ENCODE measurements around the gene HLX. TPM values are rescaled to one million over a fixed set of nuclear protein-coding genes. Genes with fewer than 3 reads are reported as not detected.

HLX gene
- total RNA-seq, 3 donors from 2014 or later = 5.0 to 17.8 (median 15.1) TPM

DNA sequence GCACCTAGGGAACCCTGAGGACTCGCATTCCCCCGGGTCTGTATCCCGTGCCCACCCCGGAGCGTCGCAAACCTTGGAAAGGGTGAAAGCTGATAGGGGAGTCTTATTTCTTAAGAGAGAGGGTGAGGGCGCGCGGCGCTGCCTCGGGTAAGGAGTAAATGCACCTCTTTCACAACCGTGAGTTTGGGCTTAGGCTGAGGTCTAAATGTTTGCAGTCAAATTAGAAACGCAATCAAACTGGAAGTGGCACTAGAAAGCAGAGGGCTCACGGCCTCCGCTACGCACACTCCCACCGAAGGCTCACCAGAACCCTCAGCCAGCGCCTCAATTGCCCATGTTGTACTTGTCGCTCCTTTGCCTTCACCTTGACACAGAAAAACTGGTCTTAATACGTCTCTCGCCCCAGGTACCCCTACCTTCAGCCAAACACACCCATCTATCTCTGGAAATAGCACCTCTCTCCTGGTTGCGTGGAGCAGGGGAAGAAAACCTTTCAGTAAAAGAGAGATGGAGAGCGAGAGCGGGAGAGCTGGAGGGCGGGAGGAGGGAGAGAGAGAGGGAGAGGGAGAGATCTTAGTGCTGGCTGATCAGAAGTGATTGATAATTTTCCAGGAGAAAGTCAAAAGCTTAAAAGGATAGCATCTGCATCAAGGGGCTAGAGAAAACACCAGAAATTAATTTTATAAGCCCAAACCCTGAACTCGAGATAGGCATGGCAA is 1.7 kb upstream of the HLX start:
- no peaks in the 10 kb centered on the region for H3K9me3 ChIP-seq
- TF ChIP-seq POLR2A (IDR thresholded peaks at IDR 0.05) (no peak), POLR2AphosphoS5 (IDR thresholded peaks at IDR 0.05) (no peak)
- TF ChIP-seq, protein P1, sequence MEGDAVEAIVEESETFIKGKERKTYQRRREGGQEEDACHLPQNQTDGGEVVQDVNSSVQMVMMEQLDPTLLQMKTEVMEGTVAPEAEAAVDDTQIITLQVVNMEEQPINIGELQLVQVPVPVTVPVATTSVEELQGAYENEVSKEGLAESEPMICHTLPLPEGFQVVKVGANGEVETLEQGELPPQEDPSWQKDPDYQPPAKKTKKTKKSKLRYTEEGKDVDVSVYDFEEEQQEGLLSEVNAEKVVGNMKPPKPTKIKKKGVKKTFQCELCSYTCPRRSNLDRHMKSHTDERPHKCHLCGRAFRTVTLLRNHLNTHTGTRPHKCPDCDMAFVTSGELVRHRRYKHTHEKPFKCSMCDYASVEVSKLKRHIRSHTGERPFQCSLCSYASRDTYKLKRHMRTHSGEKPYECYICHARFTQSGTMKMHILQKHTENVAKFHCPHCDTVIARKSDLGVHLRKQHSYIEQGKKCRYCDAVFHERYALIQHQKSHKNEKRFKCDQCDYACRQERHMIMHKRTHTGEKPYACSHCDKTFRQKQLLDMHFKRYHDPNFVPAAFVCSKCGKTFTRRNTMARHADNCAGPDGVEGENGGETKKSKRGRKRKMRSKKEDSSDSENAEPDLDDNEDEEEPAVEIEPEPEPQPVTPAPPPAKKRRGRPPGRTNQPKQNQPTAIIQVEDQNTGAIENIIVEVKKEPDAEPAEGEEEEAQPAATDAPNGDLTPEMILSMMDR (IDR thresholded peaks at IDR 0.05) = no peak
- no peak for DNase-seq (ENCODE audit: low spot score in 2 of 2)
- H3K36me3 ChIP-seq = no peaks in the 10 kb centered on the region
- peaks cover 0 to 6% of the 10 kb centered on the region in 2 donors for H3K27me3 ChIP-seq
- H3K27ac ChIP-seq = peak overlapping the region in 1 of 2 donors; percentile 50
- H3K4me1 ChIP-seq = no peaks in the 10 kb centered on the region
- intact Hi-C loops (cut with DNase I; ENCODE audit: low total_unique reads) = no loop called here
- peak overlapping the region; percentile 27 to 44 (median 35) for H3K4me3 ChIP-seq

DNA sequence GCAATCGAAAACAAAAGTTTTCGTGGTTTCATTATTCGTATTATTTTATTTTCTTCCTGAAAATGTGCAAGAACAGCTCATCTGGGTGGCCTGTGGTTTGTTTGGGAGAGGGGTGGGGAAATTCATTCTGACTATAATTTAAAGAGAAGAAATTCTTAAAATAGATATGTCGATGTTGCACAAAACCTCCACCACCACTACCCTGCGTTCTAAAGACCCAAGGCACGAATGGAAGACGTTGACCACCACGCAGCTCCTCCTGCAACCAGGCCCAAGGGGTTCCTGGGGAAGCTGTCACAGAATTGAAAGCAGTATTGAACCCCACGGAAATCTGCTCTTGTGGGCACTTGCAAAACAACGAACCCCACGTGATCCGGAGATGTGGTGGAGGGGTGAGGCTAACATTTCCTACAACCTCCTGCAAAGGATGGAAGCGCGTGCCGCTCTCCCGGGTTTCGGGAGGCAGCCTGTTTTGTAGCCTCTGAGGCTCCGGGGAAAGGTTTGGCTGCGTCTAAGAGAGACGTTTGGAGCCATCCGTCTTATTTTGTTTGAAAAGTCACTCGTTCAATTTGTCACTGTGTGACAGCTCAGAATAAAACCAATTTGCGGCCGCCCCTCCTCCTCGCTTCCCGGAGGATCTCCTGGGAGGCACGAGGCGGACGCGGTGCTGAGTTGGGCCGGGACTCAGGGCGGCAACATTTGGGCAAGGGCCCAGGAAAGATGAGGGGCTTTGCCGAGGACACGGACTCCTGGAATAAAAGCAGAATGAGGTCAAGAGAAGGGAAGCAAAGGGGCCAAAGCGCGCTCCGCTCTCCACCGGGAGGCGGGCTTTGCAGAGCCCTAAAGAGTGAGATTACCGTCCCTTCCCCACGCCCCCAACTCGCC is 810 bp upstream of the HLX start:
- intact Hi-C loops (cut with DNase I; ENCODE audit: low total_unique reads) = no loop called here
- Histone ChIP-seq H3K4me3 (peak overlapping the region; percentile 83 to 87 (median 84)), H3K9me3 (no peaks in the 10 kb centered on the region), H3K27ac (peak overlapping the region; percentile 82 to 89), H3K36me3 (no peaks in the 10 kb centered on the region), H3K27me3 (peaks cover 0 to 6% of the 10 kb centered on the region in 2 donors), H3K4me1 (no peaks in the 10 kb centered on the region)
- peak in 1 of 3 donors; percentile 41 for TF ChIP-seq POLR2AphosphoS5 (IDR thresholded peaks at IDR 0.05)
- TF ChIP-seq, protein P1 (IDR thresholded peaks at IDR 0.05) = no peak
- DNase-seq (ENCODE audit: low spot score in 2 of 2) = no peak

DNA sequence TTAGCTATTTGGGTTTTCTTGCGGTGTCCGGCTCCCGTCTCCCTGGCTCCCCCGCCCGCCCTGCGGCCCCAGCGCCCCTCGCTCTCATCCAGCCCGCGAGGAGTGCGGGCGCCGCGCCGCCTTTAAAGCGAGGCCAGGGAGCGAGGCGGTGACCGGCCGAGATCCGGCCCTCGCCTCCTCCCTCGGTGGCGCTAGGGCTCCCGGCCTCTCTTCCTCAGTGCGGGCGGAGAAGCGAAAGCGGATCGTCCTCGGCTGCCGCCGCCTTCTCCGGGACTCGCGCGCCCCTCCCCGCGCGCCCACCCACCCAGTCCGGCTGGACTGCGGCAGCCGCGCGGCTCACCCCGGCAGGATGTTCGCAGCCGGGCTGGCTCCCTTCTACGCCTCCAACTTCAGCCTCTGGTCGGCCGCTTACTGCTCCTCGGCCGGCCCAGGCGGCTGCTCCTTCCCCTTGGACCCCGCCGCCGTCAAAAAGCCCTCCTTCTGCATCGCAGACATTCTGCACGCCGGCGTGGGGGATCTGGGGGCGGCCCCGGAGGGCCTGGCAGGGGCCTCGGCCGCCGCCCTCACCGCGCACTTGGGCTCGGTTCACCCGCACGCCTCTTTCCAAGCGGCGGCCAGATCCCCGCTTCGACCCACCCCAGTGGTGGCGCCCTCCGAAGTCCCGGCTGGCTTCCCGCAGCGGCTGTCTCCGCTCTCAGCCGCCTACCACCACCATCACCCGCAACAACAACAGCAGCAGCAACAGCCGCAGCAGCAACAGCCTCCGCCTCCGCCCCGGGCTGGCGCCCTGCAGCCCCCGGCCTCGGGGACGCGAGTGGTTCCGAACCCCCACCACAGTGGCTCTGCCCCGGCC is 492 bp downstream of the HLX start:
- Histone ChIP-seq H3K27me3 (peaks cover 0 to 6% of the 10 kb centered on the region in 2 donors), H3K27ac (peak overlapping the region; percentile 89 to 97), H3K4me3 (peak overlapping the region; percentile 83 to 87 (median 84)), H3K36me3 (no peaks in the 10 kb centered on the region), H3K4me1 (no peaks in the 10 kb centered on the region), H3K9me3 (no peaks in the 10 kb centered on the region)
- intact Hi-C loops (cut with DNase I; ENCODE audit: low total_unique reads) = no loop called here
- peak in 2 of 3 donors; percentile 6 to 35 for TF ChIP-seq POLR2AphosphoS5 (IDR thresholded peaks at IDR 0.05)
- TF ChIP-seq, protein P1 (IDR thresholded peaks at IDR 0.05) = no peak
- no peak for TF ChIP-seq POLR2A (IDR thresholded peaks at IDR 0.05)
- DNase-seq (ENCODE audit: low spot score in 2 of 2) = no peak

DNA sequence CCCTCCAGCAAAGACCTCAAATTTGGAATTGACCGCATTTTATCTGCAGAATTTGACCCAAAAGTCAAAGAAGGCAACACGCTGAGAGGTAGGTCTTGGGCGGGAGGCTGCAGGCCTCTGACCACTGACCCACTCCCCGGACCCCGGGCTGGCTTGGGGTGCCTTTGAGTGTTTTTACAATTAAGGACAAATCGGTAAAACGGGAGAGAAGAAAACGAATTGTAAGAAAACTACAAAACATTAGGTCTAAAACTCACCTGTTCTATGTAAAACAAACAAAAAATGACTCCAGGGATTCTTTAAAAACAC is 1.1 kb downstream of the HLX start:
- DNase-seq (ENCODE audit: low spot score in 2 of 2) = no peak
- H3K4me3 ChIP-seq = peak overlapping the region; percentile 83 to 87 (median 84)
- H3K27ac ChIP-seq = peak overlapping the region; percentile 89 to 97
- no peaks in the 10 kb centered on the region for H3K36me3 ChIP-seq
- H3K9me3 ChIP-seq = no peaks in the 10 kb centered on the region
- intact Hi-C loops (cut with DNase I; ENCODE audit: low total_unique reads) = no loop called here
- H3K27me3 ChIP-seq = peaks cover 0 to 6% of the 10 kb centered on the region in 2 donors
- H3K4me1 ChIP-seq = no peaks in the 10 kb centered on the region
- TF ChIP-seq, protein P1 (IDR thresholded peaks at IDR 0.05) = no peak
- no peak for TF ChIP-seq POLR2AphosphoS5 (IDR thresholded peaks at IDR 0.05)
- no peak for TF ChIP-seq POLR2A (IDR thresholded peaks at IDR 0.05)
